Upper lobe of right lung (tissue), 1 donor: Measurements from ENCODE around the gene UGDH. TPM values are rescaled to one million over a fixed set of nuclear protein-coding genes. Genes with fewer than 3 reads are reported as not detected.
"Not testable (repeated sequence)": the region's sequence is repeated elsewhere in the genome, so short reads cannot be mapped to it uniquely, and the experiment has no call there.

Experiments used
- ATAC-seq: fragments of 200-7000 bp; cut with Tn5 transposase; one replicate; pipeline ENCODE4 v1.9.1; 2020; ENCODE audit warnings: mild to moderate bottlenecking, moderate library complexity
- DNase-seq: peaks from one replicate; pipeline ENCODE4 v3.0.0-alpha.2; 2020
- H3K27ac ChIP-seq: fragments of 200-600 bp; one replicate; pipeline ENCODE4 v1.8.0; 2022
- H3K27me3 ChIP-seq: fragments of 200-600 bp; one replicate; pipeline ENCODE4 v1.8.0; 2022; ENCODE audit warnings: mild to moderate bottlenecking
- H3K36me3 ChIP-seq: fragments of 200-600 bp; one replicate; pipeline ENCODE4 v1.8.0; 2022
- H3K4me1 ChIP-seq: fragments of 200-600 bp; one replicate; pipeline ENCODE4 v1.8.0; 2022
- H3K4me3 ChIP-seq: fragments of 200-600 bp; one replicate; pipeline ENCODE4 v1.8.0; 2022; ENCODE audit warnings: mild to moderate bottlenecking
- H3K9me3 ChIP-seq: fragments of 200-600 bp; one replicate; pipeline ENCODE4 v1.8.0; 2022
- CTCF ChIP-seq: fragments of 200-600 bp; IDR thresholded peaks from one replicate; pipeline ENCODE4 v1.8.0; 2022; ENCODE audit warnings: antibody characterized with exemption
- intact Hi-C: fragments of 100-400 bp; cut with DNase I; formaldehyde crosslinking; loops from one replicate; pipeline ENCODE4 v1.11.0; 2022
- total RNA-seq: library from RNA; stranded (reverse); fragmentation: NEBNext Ultra II Directional; extraction: Animal tissue kit (Norgen Biotek cat#: 25700); gene quantifications from one replicate; pipeline ENCODE4 v1.2.1, GENCODE V29; 2021
- donor health status: DM: no; HTN: yes; CAD: no; lungs with severe emphysema.

Gene UGDH
- total RNA-seq, 1 donor from 2014 or later, result 55.2 TPM

GRCh38 chr4:39541987-39542610 lies 14.9 kb upstream of the UGDH start:
- H3K27me3 ChIP-seq, result no peaks in the 10 kb centered on the region
- intact Hi-C loops, result no loop called here
- no peak overlapping the region for H3K27ac ChIP-seq
- H3K9me3 ChIP-seq, result no peaks in the 10 kb centered on the region
- no peaks in the 10 kb centered on the region for H3K4me1 ChIP-seq
- TF ChIP-seq CTCF, result no peak
- DNase-seq, result no peak
- no peak for ATAC-seq
- H3K36me3 ChIP-seq, result peaks cover 8% of the 10 kb centered on the region
- no peak overlapping the region for H3K4me3 ChIP-seq

- no peak overlapping the region for H3K27ac ChIP-seq
- H3K36me3 ChIP-seq, result peaks cover 25% of the 10 kb centered on the region
- H3K27me3 ChIP-seq, result no peaks in the 10 kb centered on the region
- no peak overlapping the region for H3K4me3 ChIP-seq
- H3K4me1 ChIP-seq, result no peaks in the 10 kb centered on the region
- intact Hi-C loops, result no loop called here
- ATAC-seq (no peak), DNase-seq (no peak)
- no peaks in the 10 kb centered on the region for H3K9me3 ChIP-seq
- TF ChIP-seq CTCF, result no peak
Observed at GRCh38 chr4:39539089-39539611, 11.9 kb upstream of the UGDH start.

DNA sequence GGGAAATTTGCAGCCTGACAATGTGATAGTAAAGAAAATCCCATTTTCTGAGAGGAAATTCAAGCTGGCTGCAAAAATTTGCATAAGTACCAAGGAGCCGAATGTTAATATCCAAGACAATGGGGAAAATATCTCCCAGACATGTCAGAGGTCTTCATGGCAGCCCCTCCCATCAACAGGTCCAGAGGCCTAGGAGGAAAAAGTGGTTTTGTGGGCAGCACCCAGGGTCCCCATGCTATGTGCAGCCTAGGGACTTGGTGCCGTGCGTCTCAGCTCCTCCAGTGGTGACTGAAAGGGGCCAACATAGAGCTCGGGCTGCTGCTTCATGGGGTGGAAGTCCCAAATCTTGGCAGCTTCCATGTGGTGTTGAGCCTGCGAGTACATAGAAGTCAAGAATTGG lies 6.3 kb upstream of the UGDH start:
- peaks cover 23% of the 10 kb centered on the region for H3K36me3 ChIP-seq
- no peaks in the 10 kb centered on the region for H3K27me3 ChIP-seq
- H3K27ac ChIP-seq, result no peak overlapping the region
- ATAC-seq, result no peak
- TF ChIP-seq CTCF, result no peak
- intact Hi-C loops, result no loop called here
- peaks cover 5% of the 10 kb centered on the region for H3K4me1 ChIP-seq
- H3K4me3 ChIP-seq, result no peak overlapping the region
- H3K9me3 ChIP-seq, result no peaks in the 10 kb centered on the region
- no peak for DNase-seq

DNA sequence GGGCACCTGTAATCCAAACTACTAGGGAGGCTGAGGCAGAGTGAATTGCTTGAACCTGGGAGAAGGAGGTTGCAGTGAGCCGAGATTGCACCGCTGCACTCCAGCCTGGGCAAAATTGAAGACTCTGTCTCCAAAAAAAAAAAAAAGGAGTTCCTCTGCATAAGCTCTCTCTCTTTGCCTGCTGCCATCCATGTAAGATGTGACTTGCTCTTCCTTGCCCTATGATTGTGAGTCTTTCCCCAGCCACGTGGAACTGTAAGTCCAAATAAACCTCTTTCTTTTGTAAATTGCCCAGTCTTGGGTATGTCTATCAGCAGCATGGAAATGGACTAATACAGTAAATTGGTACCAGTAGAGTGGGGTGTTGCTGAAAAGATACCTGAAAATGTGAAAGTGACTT lies 5.0 kb upstream of the UGDH start:
- intact Hi-C loops, result not testable (repeated sequence)

DNA sequence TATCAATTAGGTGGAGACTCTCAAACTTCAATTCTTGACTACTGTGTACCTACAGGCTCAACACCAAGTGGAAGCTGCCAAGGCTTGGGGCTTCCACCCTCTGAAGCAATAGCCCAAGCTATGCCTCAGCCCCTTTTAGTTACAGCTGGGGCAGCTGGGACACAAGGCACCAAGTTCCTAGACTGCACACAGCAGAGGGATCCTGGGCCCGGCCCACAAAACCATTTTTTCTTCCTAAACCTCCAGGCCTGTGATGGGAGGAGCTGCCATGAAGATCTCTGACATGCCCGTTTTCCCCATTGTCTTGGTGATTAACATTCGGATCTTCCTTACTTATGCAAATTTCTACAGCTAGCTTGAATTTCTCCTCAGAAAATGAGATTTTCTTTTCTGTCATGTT lies 3.4 kb upstream of the UGDH start:
- DNase-seq (no peak), ATAC-seq (no peak)
- intact Hi-C loops, result no loop called here

More for the DNA sequence above, 5.0 kb upstream of the UGDH start:
- H3K9me3 ChIP-seq, ATAC-seq, DNase-seq, H3K27ac ChIP-seq, H3K27me3 ChIP-seq, H3K4me1 ChIP-seq, H3K4me3 ChIP-seq: not testable (repeated sequence)
- H3K36me3 ChIP-seq, result peaks cover 23% of the 10 kb centered on the region

GRCh38 chr4:39529534-39529933 lies 2.3 kb upstream of the UGDH start:
- no peak for DNase-seq
- Histone ChIP-seq H3K9me3 (no peaks in the 10 kb centered on the region), H3K4me3 (no peak overlapping the region), H3K36me3 (peaks cover 9% of the 10 kb centered on the region), H3K4me1 (peaks cover 6% of the 10 kb centered on the region), H3K27ac (no peak overlapping the region), H3K27me3 (no peaks in the 10 kb centered on the region)
- ATAC-seq, result no peak
- intact Hi-C loops, result no loop called here
- TF ChIP-seq CTCF, result no peak

More for the DNA sequence above, 3.4 kb upstream of the UGDH start:
- peaks cover 5% of the 10 kb centered on the region for H3K4me1 ChIP-seq
- no peak overlapping the region for H3K27ac ChIP-seq
- H3K4me3 ChIP-seq, result no peak overlapping the region
- peaks cover 18% of the 10 kb centered on the region for H3K36me3 ChIP-seq
- H3K9me3 ChIP-seq, result no peaks in the 10 kb centered on the region
- TF ChIP-seq CTCF, result no peak
- H3K27me3 ChIP-seq, result no peaks in the 10 kb centered on the region
